ENCODE results near the gene RFX3. TPM values are rescaled to one million over a fixed set of nuclear protein-coding genes. Genes with fewer than 3 reads are reported as not detected.

The RFX3 gene
- total RNA-seq, 1 donor from 2014 or later: 12.1 TPM

- H3K36me3 Mint-ChIP-seq (ENCODE audit: low read depth, unreplicated experiment): peaks cover 2% of the 10 kb centered on the region
- peaks cover 40% of the 10 kb centered on the region for H3K4me1 Mint-ChIP-seq (ENCODE audit: low read depth, unreplicated experiment)
- no peaks in the 10 kb centered on the region for H4K20me1 ChIP-seq (ENCODE audit: insufficient read depth, low read length)
- no peaks in the 10 kb centered on the region for H3K9me3 Mint-ChIP-seq (ENCODE audit: unreplicated experiment)
- no peak overlapping the region for H2AFZ ChIP-seq (ENCODE audit: low read depth, low read length)
- no peak overlapping the region for H3K27ac ChIP-seq (ENCODE audit: low read depth, low read length)
- DNase-seq (ENCODE audit: low read depth) (no peak), FAIRE-seq (no peak)
- H3K36me3 ChIP-seq (ENCODE audit: insufficient read depth, low read length): no peaks in the 10 kb centered on the region
- H3K27ac Mint-ChIP-seq (ENCODE audit: unreplicated experiment): peak overlapping the region; percentile 90
- no peaks in the 10 kb centered on the region for H3K79me2 ChIP-seq (ENCODE audit: insufficient read depth, low read length)
- H3K4me2 ChIP-seq (ENCODE audit: low read length): no peak overlapping the region
- H3K27me3 Mint-ChIP-seq (ENCODE audit: low read depth, unreplicated experiment): no peaks in the 10 kb centered on the region
- TF ChIP-seq EZH2 (IDR thresholded peaks at IDR 0.05; ENCODE audit: insufficient read depth, low read length) (no peak), CTCF (IDR thresholded peaks at IDR 0.05; ENCODE audit: insufficient read depth, low read depth, low read length) (no peak)
- peak overlapping the region; percentile 50 for H3K4me3 Mint-ChIP-seq (ENCODE audit: unreplicated experiment)
- no peak overlapping the region for H3K9ac ChIP-seq (ENCODE audit: low read length)
- no peak overlapping the region for H3K4me3 ChIP-seq (ENCODE audit: insufficient read depth, low read depth, low read length)
- no peaks in the 10 kb centered on the region for H3K9me3 ChIP-seq (ENCODE audit: insufficient read depth, low read depth, low read length)
- H3K4me1 ChIP-seq (ENCODE audit: insufficient read depth, low read length): no peaks in the 10 kb centered on the region
- H3K27me3 ChIP-seq (ENCODE audit: insufficient read depth, low read length): no peaks in the 10 kb centered on the region
Observed at GRCh38 chr9:3474821-3475220, 51.0 kb downstream of the RFX3 start.

GRCh38 chr9:3473405-3473804 is 52.4 kb downstream of the RFX3 start:
- Histone ChIP-seq H3K9ac (ENCODE audit: low read length) (no peak overlapping the region), H3K4me1 (ENCODE audit: insufficient read depth, low read length) (no peaks in the 10 kb centered on the region), H3K79me2 (ENCODE audit: insufficient read depth, low read length) (no peaks in the 10 kb centered on the region), H3K27ac (ENCODE audit: low read depth, low read length) (no peak overlapping the region), H3K4me2 (ENCODE audit: low read length) (no peak overlapping the region), H3K9me3 (ENCODE audit: insufficient read depth, low read depth, low read length) (no peaks in the 10 kb centered on the region), H4K20me1 (ENCODE audit: insufficient read depth, low read length) (no peaks in the 10 kb centered on the region), H3K27me3 (ENCODE audit: insufficient read depth, low read length) (no peaks in the 10 kb centered on the region), H3K4me3 (ENCODE audit: insufficient read depth, low read depth, low read length) (no peak overlapping the region), H2AFZ (ENCODE audit: low read depth, low read length) (no peak overlapping the region), H3K36me3 (ENCODE audit: insufficient read depth, low read length) (no peaks in the 10 kb centered on the region)
- Mint-ChIP-seq H3K36me3 (ENCODE audit: low read depth, unreplicated experiment) (peaks cover 2% of the 10 kb centered on the region), H3K27me3 (ENCODE audit: low read depth, unreplicated experiment) (no peaks in the 10 kb centered on the region), H3K9me3 (ENCODE audit: unreplicated experiment) (no peaks in the 10 kb centered on the region), H3K4me1 (ENCODE audit: low read depth, unreplicated experiment) (peaks cover 35% of the 10 kb centered on the region), H3K27ac (ENCODE audit: unreplicated experiment) (no peak overlapping the region), H3K4me3 (ENCODE audit: unreplicated experiment) (no peak overlapping the region)
- FAIRE-seq (no peak), DNase-seq (ENCODE audit: low read depth) (no peak)
- TF ChIP-seq EZH2 (IDR thresholded peaks at IDR 0.05; ENCODE audit: insufficient read depth, low read length) (no peak), CTCF (IDR thresholded peaks at IDR 0.05; ENCODE audit: insufficient read depth, low read depth, low read length) (no peak)

- Histone ChIP-seq H3K4me1 (ENCODE audit: insufficient read depth, low read length) (peaks cover 4% of the 10 kb centered on the region), H3K27me3 (ENCODE audit: insufficient read depth, low read length) (no peaks in the 10 kb centered on the region), H3K9ac (ENCODE audit: low read length) (no peak overlapping the region), H3K36me3 (ENCODE audit: insufficient read depth, low read length) (no peaks in the 10 kb centered on the region), H2AFZ (ENCODE audit: low read depth, low read length) (no peak overlapping the region), H3K4me2 (ENCODE audit: low read length) (no peak overlapping the region), H3K27ac (ENCODE audit: low read depth, low read length) (no peak overlapping the region), H3K4me3 (ENCODE audit: insufficient read depth, low read depth, low read length) (no peak overlapping the region), H3K9me3 (ENCODE audit: insufficient read depth, low read depth, low read length) (no peaks in the 10 kb centered on the region), H4K20me1 (ENCODE audit: insufficient read depth, low read length) (no peaks in the 10 kb centered on the region), H3K79me2 (ENCODE audit: insufficient read depth, low read length) (no peaks in the 10 kb centered on the region)
- Mint-ChIP-seq H3K36me3 (ENCODE audit: low read depth, unreplicated experiment) (no peaks in the 10 kb centered on the region), H3K9me3 (ENCODE audit: unreplicated experiment) (no peaks in the 10 kb centered on the region), H3K4me1 (ENCODE audit: low read depth, unreplicated experiment) (peaks cover 38% of the 10 kb centered on the region), H3K27ac (ENCODE audit: unreplicated experiment) (no peak overlapping the region), H3K27me3 (ENCODE audit: low read depth, unreplicated experiment) (no peaks in the 10 kb centered on the region), H3K4me3 (ENCODE audit: unreplicated experiment) (no peak overlapping the region)
- no peak for DNase-seq (ENCODE audit: low read depth)
- TF ChIP-seq EZH2 (IDR thresholded peaks at IDR 0.05; ENCODE audit: insufficient read depth, low read length) (no peak), CTCF (IDR thresholded peaks at IDR 0.05; ENCODE audit: insufficient read depth, low read depth, low read length) (no peak)
- no peak for FAIRE-seq
Observed at GRCh38 chr9:3471883-3472282, 53.9 kb downstream of the RFX3 start.

All from astrocyte (in vitro differentiated cells and primary cell).